GM12801 (cell line): ENCODE measurements around the gene TNS3.

Experiments used
- TF ChIP-seq, protein P1 (sequence below): IDR thresholded peaks from one replicate; pipeline ENCODE4 v1.5.1; 2011; ENCODE audit warnings: control low read depth; ENCODE audit not compliant: insufficient read length; ENCODE audit errors: extremely low read depth

Gene TNS3

GRCh38 chr7:47413526-47414341, 168.2 kb downstream of the TNS3 start:
- TF ChIP-seq, protein P1, sequence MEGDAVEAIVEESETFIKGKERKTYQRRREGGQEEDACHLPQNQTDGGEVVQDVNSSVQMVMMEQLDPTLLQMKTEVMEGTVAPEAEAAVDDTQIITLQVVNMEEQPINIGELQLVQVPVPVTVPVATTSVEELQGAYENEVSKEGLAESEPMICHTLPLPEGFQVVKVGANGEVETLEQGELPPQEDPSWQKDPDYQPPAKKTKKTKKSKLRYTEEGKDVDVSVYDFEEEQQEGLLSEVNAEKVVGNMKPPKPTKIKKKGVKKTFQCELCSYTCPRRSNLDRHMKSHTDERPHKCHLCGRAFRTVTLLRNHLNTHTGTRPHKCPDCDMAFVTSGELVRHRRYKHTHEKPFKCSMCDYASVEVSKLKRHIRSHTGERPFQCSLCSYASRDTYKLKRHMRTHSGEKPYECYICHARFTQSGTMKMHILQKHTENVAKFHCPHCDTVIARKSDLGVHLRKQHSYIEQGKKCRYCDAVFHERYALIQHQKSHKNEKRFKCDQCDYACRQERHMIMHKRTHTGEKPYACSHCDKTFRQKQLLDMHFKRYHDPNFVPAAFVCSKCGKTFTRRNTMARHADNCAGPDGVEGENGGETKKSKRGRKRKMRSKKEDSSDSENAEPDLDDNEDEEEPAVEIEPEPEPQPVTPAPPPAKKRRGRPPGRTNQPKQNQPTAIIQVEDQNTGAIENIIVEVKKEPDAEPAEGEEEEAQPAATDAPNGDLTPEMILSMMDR: no peak

GRCh38 chr7:47411901-47412300, 170.0 kb downstream of the TNS3 start:
- TF ChIP-seq, protein P1: no peak

DNA sequence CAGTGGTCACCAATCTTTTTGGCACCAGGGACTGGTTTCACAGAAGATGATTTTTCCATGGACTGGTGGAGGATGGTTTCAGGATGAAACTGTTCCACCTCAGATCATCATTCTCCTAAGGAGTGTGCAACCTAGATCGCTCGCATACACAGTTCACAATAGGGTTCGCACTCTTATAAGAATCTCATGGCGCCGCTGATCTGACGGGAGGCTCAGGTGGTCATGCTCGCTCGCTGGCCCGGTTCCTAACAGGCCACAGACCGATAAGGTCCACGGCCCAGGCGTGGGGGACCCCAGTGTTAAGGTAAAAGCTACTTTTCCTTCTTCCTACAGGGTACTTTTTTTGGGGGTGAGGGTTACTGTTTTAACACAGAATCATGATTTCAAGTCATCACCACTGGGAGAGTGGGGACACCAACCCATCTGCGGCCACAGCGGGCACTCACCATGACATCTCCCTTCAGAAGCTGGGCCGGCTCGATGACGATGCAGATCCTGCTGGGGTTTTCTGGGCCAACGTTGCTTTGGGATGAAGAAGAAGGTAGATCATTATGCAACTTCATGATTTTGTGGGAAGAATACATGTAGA, 170.5 kb downstream of the TNS3 start:
- TF ChIP-seq, protein P1: no peak

- TF ChIP-seq, protein P1: no peak
These were observed 173.2 kb downstream of the TNS3 start for GRCh38 chr7:47408675-47409074.

DNA sequence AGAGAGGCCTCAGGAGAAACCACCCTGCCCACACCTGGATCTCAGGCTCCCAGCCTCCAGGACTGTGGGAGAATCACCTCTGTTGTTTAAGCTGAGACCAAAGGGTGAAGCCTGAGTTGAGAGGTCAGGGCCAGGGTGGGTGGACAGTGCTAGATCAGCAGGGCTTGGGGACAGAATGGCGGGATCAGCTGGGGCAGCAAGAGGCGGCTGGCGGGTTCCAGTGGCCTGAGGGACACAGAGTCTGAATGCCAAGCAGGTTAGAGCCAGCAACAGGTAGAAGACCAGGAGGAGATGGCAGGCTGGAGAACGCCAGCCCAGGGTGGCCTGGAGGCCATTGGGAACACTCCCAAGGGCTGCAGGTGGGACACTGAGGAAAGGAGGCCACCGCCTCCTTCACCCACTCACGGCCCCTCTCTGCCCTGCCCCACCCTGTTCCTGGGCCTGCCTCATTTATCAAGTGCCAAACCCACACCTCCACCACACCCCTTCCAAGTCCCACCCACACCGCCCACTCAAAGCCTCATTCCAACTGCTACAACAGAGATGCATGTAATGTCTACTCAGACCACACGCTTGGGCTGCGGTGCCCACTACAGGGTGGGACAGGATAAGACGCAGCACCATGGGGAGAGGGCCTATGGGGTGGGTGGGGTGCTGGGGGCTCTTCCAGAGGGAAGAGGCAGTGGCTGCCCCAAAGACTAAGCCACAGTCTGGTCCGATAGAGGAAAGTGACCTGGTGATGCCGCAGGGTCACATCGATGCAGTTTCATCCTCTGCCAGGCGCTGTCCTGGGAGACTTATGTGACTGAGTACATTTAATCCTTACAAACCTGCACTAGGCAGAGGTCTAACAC, 173.9 kb downstream of the TNS3 start:
- TF ChIP-seq, protein P1: no peak

- TF ChIP-seq, protein P1: no peak
These were observed 174.8 kb downstream of the TNS3 start for GRCh38 chr7:47407136-47407535.

GRCh38 chr7:47406801-47407129, 175.1 kb downstream of the TNS3 start:
- TF ChIP-seq, protein P1: no peak
